GM12878 (cell line): ENCODE data around the gene REEP3.

Experiments used
- BHLHE40 ChIP-seq, 2 experiments: fragments of 450-650 bp in 1 of 2; IDR thresholded peaks; 2 replicates each; pipeline ENCODE4 v1.6.1; 2011 to 2017; ENCODE audit warnings: low read depth in 2 of 2, borderline replicate concordance in 1 of 2, improper control_type of control experiment in 1 of 2, low read length in 1 of 2, mild to moderate bottlenecking in 1 of 2
- CTCF ChIP-seq, 3 experiments: IDR thresholded peaks in 2 of 3; conservative IDR thresholded peaks in 1 of 3; 2 replicates each; pipeline ENCODE4 v1.5.1; 2011; ENCODE audit warnings: low read depth in 3 of 3, low read length in 3 of 3, mild to moderate bottlenecking in 3 of 3, control low read depth in 2 of 3, moderate library complexity in 2 of 3, inconsistent platforms in 1 of 3, mixed read lengths in 1 of 3; ENCODE audit not compliant: control insufficient read depth in 2 of 3, insufficient read depth in 1 of 3; ENCODE audit errors: extremely low read depth in 1 of 3
- ESRRA ChIP-seq: IDR thresholded peaks from 2 replicates; pipeline ENCODE4 v1.6.1; 2012; ENCODE audit warnings: mild to moderate bottlenecking, low read length, improper control_type of control experiment
- HDAC2 ChIP-seq: fragments of 200-600 bp; sonication (generic); IDR thresholded peaks from 2 replicates; pipeline ENCODE4 v1.6.1; 2017
- HDGF ChIP-seq: fragments of 450-650 bp; IDR thresholded peaks from 2 replicates; pipeline ENCODE4 v1.6.1; 2016; ENCODE audit warnings: antibody characterized with exemption
- POLR2A ChIP-seq: IDR thresholded peaks from 2 replicates; pipeline ENCODE4 v1.6.1; 2011; ENCODE audit warnings: low read depth, mild to moderate bottlenecking, low read length
- RAD21 ChIP-seq: IDR thresholded peaks from 2 replicates; pipeline ENCODE4 v1.6.1; 2011; ENCODE audit warnings: mild to moderate bottlenecking, low read depth, low read length, moderate library complexity; ENCODE audit not compliant: insufficient read depth
- RELA ChIP-seq: fragments of 450-650 bp; IDR thresholded peaks from 2 replicates; pipeline ENCODE4 v1.8.0; 2014; ENCODE audit warnings: borderline replicate concordance; ENCODE audit not compliant: partially characterized antibody
- TF ChIP-seq, protein P1 (sequence below): fragments of 450-650 bp; IDR thresholded peaks from 2 replicates; pipeline ENCODE4 v1.6.1; 2014; ENCODE audit warnings: mild to moderate bottlenecking
- TF ChIP-seq, protein P2 (sequence below): IDR thresholded peaks from 2 replicates; pipeline ENCODE4 v1.6.1; 2011; ENCODE audit warnings: borderline replicate concordance, low read depth, mild to moderate bottlenecking, moderate library complexity, mixed read lengths, low read length; ENCODE audit not compliant: insufficient read depth; ENCODE audit errors: extremely low read length
- TF ChIP-seq, protein P3 (sequence below): fragments of 450-650 bp; IDR thresholded peaks from 2 replicates; pipeline ENCODE4 v1.6.1; 2016; ENCODE audit warnings: mild to moderate bottlenecking
- TF ChIP-seq, protein P4 (sequence below): fragments of 450-650 bp; IDR thresholded peaks from 2 replicates; pipeline ENCODE4 v1.6.1; 2016; ENCODE audit warnings: mild to moderate bottlenecking

GRCh38 chr10:63661347-63661746 is 140.1 kb downstream of the REEP3 start:
- TF ChIP-seq POLR2A (no peak), CTCF (IDR thresholded peaks at IDR 0.05 in 2 of 3, conservative IDR thresholded peaks at IDR 0.05 in 1 of 3; ENCODE audit: control insufficient read depth in 2 of 3, extremely low read depth in 1 of 3, insufficient read depth in 1 of 3, low read depth in 3 of 3, low read length in 3 of 3) (no peak), HDAC2 (no peak), RAD21 (no peak), BHLHE40 (IDR thresholded peaks at IDR 0.05; ENCODE audit: borderline replicate concordance in 1 of 2, low read depth in 2 of 2, low read length in 1 of 2) (no peak), ESRRA (no peak), HDGF (no peak), RELA (no peak)
- TF ChIP-seq, protein P1, sequence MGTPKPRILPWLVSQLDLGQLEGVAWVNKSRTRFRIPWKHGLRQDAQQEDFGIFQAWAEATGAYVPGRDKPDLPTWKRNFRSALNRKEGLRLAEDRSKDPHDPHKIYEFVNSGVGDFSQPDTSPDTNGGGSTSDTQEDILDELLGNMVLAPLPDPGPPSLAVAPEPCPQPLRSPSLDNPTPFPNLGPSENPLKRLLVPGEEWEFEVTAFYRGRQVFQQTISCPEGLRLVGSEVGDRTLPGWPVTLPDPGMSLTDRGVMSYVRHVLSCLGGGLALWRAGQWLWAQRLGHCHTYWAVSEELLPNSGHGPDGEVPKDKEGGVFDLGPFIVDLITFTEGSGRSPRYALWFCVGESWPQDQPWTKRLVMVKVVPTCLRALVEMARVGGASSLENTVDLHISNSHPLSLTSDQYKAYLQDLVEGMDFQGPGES = no peak
- TF ChIP-seq, protein P2, sequence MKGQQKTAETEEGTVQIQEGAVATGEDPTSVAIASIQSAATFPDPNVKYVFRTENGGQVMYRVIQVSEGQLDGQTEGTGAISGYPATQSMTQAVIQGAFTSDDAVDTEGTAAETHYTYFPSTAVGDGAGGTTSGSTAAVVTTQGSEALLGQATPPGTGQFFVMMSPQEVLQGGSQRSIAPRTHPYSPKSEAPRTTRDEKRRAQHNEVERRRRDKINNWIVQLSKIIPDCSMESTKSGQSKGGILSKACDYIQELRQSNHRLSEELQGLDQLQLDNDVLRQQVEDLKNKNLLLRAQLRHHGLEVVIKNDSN = no peak
- TF ChIP-seq, protein P3, sequence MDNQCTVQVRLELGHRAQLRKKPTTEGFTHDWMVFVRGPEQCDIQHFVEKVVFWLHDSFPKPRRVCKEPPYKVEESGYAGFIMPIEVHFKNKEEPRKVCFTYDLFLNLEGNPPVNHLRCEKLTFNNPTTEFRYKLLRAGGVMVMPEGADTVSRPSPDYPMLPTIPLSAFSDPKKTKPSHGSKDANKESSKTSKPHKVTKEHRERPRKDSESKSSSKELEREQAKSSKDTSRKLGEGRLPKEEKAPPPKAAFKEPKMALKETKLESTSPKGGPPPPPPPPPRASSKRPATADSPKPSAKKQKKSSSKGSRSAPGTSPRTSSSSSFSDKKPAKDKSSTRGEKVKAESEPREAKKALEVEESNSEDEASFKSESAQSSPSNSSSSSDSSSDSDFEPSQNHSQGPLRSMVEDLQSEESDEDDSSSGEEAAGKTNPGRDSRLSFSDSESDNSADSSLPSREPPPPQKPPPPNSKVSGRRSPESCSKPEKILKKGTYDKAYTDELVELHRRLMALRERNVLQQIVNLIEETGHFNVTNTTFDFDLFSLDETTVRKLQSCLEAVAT = no peak
- TF ChIP-seq, protein P4, sequence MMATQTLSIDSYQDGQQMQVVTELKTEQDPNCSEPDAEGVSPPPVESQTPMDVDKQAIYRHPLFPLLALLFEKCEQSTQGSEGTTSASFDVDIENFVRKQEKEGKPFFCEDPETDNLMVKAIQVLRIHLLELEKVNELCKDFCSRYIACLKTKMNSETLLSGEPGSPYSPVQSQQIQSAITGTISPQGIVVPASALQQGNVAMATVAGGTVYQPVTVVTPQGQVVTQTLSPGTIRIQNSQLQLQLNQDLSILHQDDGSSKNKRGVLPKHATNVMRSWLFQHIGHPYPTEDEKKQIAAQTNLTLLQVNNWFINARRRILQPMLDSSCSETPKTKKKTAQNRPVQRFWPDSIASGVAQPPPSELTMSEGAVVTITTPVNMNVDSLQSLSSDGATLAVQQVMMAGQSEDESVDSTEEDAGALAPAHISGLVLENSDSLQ = no peak
